HG02763 (cell line): ENCODE measurements around the gene KRT27.

Source experiments
- ATAC-seq: cut with Tn5 transposase; IDR thresholded peaks from one replicate; pipeline ENCODE4 v1.9.1; 2021; ENCODE audit warnings: mild to moderate bottlenecking, moderate library complexity; ENCODE audit not compliant: unreplicated experiment

Gene KRT27

GRCh38 chr17:40809721-40810421, 27.5 kb upstream of the KRT27 start:
- ATAC-seq: no peak

- ATAC-seq: no peak
These were observed 23.8 kb upstream of the KRT27 start for GRCh38 chr17:40806131-40806530.

- no peak for ATAC-seq
These were observed 21.3 kb upstream of the KRT27 start for GRCh38 chr17:40803617-40804082.

- ATAC-seq: no peak
These were observed 18.8 kb upstream of the KRT27 start for GRCh38 chr17:40801157-40801556.

- ATAC-seq: no peak
These were observed 18.0 kb upstream of the KRT27 start for GRCh38 chr17:40800381-40800780.

- ATAC-seq: no peak
These were observed 17.5 kb upstream of the KRT27 start, which contains the start of gene KRT28 for GRCh38 chr17:40799859-40800258. TSS of gene KRT28 (minus strand) at chr17:40799959. CDS start at chr17:40799893, 66 bp downstream.

- no peak for ATAC-seq
These were observed 14.5 kb upstream of the KRT27 start for GRCh38 chr17:40796846-40797245.

GRCh38 chr17:40795019-40795667, 12.8 kb upstream of the KRT27 start:
- no peak for ATAC-seq

- no peak for ATAC-seq
These were observed 12.1 kb upstream of the KRT27 start for GRCh38 chr17:40794466-40794865.

- ATAC-seq: no peak
These were observed 11.5 kb upstream of the KRT27 start for GRCh38 chr17:40793832-40794231.

- no peak for ATAC-seq
These were observed 9.6 kb upstream of the KRT27 start for GRCh38 chr17:40791787-40792436.

GRCh38 chr17:40791111-40791510, 8.8 kb upstream of the KRT27 start:
- no peak for ATAC-seq

- no peak for ATAC-seq
These were observed 3.0 kb downstream of the KRT27 start for GRCh38 chr17:40779181-40779909.

- ATAC-seq: no peak
These were observed 3.9 kb downstream of the KRT27 start for GRCh38 chr17:40778461-40778860.

- ATAC-seq: no peak
These were observed 4.4 kb downstream of the KRT27 start for GRCh38 chr17:40777971-40778370.

- no peak for ATAC-seq
These were observed 4.9 kb downstream of the KRT27 start for GRCh38 chr17:40777459-40777858.

GRCh38 chr17:40775945-40776344, 6.4 kb downstream of the KRT27 start:
- no peak for ATAC-seq

GRCh38 chr17:40772101-40772500, 10.2 kb downstream of the KRT27 start, which contains the start of gene KRT26:
TSS of gene KRT26 (minus strand) at chr17:40772201. CDS start at chr17:40772113, 88 bp downstream.
- ATAC-seq: no peak

GRCh38 chr17:40765657-40766056, 16.7 kb downstream of the KRT27 start:
- no peak for ATAC-seq

- no peak for ATAC-seq
These were observed 18.6 kb downstream of the KRT27 start for GRCh38 chr17:40763752-40764151.
